NCI-H1092 (cell line): ENCODE data around the gene EPHB1.
A peak's percentile ranks its signal among the peaks of the same experiment; 100 is the strongest.

Experiments used
- DNase-seq: peaks from one replicate; lab custom pipeline; 2025; lab: John Stamatoyannopoulos, UW

The EPHB1 gene

GRCh38 chr3:134850761-134851160 is 55.7 kb downstream of the EPHB1 start:
- no peak for DNase-seq

DNA sequence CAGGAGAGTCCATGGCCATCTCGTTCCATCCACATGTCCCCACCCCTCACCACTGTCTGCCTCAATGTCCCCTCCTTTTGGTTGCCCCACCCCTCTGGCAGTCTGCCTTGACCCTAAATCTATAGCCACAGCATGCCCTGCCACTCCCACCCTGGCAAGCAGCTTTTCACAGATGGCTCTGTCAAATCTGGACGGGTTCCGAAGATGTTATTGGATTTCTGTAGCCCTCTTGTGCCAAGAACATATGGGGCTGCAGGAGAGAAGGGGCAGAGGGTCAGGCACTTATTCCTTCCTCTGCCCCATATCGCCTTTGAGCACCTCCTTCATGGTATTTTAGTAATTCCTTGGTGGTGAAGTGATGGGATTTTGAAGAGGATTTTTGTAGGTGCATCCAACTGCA is 57.1 kb downstream of the EPHB1 start:
- no peak for DNase-seq

GRCh38 chr3:134852893-134853351 is 57.9 kb downstream of the EPHB1 start:
- no peak for DNase-seq

DNA sequence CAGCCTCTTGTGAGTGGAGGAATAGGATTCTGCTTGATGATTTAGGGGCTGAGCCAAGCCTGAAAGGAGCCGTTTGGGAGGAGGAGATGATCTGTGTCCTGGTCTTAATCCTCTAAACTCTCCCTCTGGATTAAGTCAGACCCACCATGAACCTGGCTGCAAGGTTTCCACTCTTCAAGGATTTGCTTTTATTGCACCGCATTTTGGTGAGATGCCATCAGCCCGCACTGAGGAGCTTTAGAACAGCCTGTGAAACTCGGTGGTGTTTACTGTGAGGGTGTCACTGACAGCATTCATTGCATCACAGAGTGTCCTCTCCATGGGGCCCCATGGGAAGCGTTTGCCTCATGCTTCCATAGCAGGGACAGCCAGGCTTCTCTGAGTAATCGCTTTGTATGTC is 59.2 kb downstream of the EPHB1 start:
- no peak for DNase-seq

DNA sequence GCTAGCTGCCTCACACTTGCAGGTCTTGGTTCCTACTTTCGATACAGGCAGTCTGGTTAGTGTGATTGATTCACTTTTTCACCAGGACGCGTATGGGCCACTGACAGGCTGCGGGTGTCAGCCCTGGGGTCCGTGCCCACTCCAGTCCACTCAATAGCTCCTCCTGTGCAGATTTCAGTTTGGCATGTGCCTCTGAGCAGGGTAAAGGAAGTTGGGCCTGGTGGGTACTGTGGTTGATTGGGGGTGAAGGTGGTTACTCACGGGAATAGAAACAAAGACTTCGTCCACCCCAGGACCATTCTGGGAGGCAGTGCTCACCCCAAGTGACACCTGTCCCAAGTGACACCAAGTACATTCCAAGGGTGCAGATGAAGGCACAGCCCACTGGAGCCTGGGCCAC is 62.3 kb downstream of the EPHB1 start:
- DNase-seq, result no peak

DNA sequence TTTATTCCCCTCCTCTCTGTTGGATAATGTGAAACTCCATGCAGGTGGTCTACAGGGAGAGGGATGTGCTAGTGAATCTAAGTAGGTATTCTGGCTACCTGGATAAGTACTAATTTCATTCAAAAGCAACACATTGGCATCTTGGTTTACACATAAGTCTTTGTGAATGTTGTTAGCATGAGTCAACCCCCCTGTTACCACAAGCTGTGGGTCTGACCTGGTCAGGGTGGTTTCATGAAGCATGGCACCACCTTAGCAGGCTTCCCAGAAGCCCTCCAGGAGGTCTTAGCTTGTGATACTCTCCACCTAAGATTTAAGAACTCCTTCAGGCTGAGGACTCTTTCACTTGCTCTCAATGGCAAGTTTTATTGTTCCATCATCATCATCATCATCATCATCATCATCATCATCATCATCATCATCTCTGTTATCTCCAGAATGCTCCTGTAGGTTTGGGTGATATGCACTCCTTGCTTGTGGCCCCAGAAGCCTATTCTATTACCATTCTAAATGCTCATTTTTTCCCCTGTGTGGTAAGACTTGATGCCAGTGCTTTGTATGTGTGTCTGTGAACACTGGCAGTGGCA is 62.8 kb downstream of the EPHB1 start:
- no peak for DNase-seq

- no peak for DNase-seq
Measured at GRCh38 chr3:134858441-134859035, 63.5 kb downstream of the EPHB1 start.

DNA sequence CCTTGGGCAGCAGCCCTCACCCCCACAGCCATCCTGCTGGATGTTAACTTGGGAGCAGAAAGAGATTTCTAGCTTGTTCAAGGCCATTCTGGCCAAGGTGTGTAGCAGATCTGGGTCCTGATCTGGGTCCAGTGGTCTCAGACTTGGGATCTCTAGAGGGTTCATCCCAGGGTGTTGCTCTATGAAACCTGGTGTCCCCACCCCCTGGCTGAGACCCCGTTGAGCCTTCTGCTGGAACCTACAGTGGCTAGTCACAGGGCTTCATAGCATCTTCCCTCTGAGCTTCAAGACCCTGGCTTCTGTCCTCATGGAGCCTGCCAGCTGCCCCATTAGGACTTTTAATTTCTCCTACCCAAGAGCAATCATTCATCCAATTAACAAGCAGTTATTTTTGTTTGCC is 64.3 kb downstream of the EPHB1 start:
- DNase-seq, result no peak

GRCh38 chr3:134860141-134860540 is 65.1 kb downstream of the EPHB1 start:
- no peak for DNase-seq

- DNase-seq, result no peak
Measured at GRCh38 chr3:134863915-134864314, 68.9 kb downstream of the EPHB1 start.

- no peak for DNase-seq
Measured at GRCh38 chr3:134864636-134865035, 69.6 kb downstream of the EPHB1 start.

DNA sequence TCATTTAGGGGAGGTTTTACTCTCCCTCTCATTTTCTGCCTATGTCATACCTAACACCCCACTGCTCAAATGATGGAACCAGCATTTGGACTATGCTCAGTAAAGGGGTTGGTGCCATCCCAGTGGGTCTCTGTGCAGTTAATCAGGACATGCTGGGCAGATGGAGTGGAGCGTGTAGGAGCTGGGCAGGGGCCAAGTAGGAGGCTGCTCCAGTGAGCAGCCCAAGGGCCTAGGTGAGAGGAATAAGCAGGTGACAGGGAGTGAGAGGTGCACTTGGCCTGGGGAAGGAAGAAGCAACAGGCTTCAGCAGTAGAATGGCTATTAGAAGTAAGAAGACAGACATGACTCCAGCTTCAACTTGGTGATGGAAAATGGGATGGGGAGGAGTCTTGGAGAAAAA is 72.2 kb downstream of the EPHB1 start:
- no peak for DNase-seq

DNA sequence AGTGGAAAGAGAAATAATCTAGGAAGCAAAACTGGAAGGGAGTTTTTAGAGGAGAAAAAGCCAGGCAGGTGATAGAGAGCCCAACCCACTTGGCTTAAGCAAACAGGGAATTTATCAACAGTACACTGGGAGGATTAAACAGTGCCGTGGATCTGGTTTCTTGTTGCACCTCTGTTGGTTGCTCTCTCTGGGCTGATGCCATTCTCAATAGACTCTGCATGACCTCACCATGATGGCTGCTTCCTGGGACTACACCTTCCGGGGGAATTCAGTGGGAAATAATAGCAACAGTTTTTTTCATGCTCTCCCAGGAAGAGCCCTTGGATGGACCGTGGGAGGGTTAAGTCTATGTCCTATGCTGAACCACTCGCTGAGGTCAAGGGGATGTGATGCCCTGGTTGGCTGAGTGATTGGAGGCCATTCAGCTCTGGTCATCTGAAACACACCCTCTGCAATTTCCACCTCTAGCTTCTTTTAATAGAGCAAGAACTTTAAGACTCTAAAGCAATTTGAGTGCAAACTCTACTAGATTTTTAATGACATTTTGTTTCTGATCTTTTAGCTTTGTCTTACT is 74.2 kb downstream of the EPHB1 start:
- no peak for DNase-seq

DNA sequence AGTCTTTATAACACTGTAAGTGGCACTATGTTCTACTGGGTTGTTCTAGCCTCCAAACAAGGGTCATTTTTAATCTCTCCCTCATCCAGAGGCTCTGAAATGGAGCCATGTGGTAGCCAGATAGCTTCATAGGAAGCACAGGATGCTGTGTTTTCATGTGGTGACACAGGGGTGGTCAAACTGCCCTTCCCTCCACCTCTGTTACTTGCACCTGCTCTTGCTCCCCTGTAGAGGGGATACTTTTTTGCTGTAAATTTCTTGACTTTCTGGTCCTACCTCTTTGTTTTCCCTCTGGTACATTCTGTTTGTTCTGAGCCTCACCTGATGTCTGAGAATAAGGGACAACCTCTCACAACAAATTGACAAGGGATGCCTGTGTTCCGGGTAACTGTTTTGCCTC is 76.8 kb downstream of the EPHB1 start:
- no peak for DNase-seq

- no peak for DNase-seq
Measured at GRCh38 chr3:134872440-134873388, 77.7 kb downstream of the EPHB1 start.

DNA sequence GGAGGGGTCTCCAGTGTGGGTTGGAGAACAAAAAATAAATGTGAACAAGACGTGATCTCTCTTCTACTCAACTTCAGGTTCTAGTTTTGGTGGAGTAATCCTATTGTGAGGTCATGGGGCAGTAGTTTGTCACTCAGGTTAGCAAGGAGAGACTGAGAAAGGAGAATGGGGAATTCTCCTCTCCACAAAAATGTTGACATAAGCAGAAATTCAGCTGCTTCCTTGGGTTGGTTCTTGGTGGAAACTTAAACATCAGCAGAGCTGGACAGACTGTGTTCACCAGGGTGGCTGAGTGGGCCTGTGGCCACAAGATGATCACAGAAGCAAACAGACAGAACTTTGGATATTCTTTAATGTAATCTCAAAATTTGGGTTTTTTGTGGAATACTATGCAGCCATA is 78.7 kb downstream of the EPHB1 start:
- DNase-seq, result no peak

DNA sequence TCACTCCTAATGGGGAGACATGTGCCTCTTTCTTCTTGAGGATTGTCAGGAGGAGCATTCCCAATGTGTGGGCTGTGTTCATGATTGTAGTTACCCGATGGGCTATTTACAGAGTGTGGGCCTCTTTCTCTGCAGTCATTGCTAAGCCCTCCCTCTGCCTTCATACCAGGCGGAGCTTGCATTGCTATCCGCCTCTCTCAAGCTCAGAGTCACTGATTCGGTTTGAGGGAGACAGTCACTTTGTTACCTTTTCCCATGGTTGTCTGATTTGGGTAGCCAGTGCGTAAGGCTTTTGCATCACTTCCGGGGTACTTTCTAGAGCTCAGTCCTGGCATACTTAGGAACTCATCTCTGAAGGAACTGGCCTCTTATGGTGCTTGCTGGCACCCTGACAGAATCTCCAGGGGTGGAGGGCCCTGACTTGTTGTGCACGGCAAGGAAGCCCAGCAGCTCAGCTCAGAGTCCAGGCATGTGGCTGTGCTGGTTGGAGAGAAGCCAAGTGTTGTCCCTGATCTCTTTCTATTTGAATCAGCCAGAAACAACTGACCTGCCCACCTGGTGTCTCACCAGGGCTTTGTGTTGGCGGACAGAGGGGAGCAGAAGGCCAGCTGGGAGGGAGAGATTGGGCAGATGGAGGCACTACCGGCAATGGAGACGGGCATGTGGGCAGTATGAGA is 79.8 kb downstream of the EPHB1 start:
- DNase-seq, result peak; percentile 17

GRCh38 chr3:134876836-134877235 is 81.8 kb downstream of the EPHB1 start:
- no peak for DNase-seq

GRCh38 chr3:134877788-134878187 is 82.7 kb downstream of the EPHB1 start:
- no peak for DNase-seq

DNA sequence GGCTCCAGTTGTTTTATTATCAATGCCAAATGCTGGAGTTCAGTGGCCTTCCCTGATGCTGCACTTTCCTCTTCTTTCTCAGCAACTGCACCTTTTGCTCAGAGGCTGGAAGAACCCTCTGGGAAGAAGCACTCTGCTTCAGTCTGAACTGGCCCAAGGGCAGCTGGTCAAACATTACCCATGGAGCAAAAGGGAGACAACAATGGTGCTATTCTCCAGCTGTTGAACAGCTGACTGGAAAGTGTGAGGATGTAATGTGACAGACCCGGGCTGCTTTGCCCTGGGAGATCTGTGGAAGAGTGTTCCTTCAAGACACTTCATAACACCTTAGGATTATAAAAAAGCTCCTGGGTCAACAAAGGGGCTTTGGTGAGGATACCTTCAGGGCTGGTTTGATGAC is 84.9 kb downstream of the EPHB1 start:
- peak; percentile 32 for DNase-seq

DNA sequence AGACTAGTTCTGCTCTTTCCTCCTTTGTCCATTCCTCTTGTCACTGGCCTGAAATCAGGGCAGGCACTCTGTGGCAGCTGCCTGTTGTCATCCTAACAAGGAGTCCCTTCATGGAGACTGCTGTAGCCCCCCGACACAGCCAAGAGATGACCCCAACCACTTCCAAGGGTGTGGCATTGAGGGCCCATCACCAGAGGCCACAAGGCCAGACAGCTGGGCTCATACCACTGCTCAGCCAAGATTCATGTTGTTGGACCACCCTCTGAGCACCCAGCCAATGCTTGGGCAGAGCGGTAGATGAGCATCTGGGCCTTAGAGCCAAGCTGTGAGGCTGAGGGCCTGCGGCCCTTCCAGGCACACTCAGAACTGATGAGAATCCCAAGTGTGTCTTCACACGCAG is 85.4 kb downstream of the EPHB1 start:
- no peak for DNase-seq

DNA sequence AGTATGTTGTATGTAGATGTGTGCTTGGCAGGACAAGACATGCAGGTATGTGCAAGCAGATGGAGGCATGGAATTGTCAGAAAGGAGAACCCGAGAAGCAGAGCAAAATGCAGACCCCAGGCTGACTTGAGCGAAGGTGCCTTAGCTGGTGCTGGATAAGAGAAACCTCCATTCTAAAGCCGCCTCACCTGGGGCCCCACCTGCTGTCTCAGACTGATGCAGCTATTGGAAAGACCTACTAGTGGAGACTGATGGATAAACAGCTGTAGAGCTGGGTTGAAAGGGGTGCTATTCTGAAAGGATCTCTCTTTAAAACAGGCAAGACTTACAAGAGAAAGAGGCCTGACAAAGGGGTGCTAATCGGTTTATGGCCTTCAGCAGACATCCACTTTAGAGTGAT is 86.2 kb downstream of the EPHB1 start:
- DNase-seq, result no peak
